ENCODE data around the gene USP36. TPM values are rescaled to one million over a fixed set of nuclear protein-coding genes. Genes with fewer than 3 reads are reported as not detected.

USP36 gene
- total RNA-seq, 2 experiments from 2014 or later: 71.2 to 74.3 TPM

- ChIA-PET CTCF (interaction anchor here (1.4 kb wide), 1 partner anchor 18 kb away, joined by 3 read pairs; no protein-coding TSS in a partner anchor), POLR2A (interaction anchor here (0.6 to 2.1 kb wide), 5 partner anchors 15 to 1772 kb away, joined by 3 to 7 read pairs (median 3); partner anchors contain the start of gene USP36)
- Mint-ChIP-seq H3K36me3 (peaks cover 78% of the 10 kb centered on the region), H3K27ac (peak overlapping the region; percentile 93), H3K9me3 (no peaks in the 10 kb centered on the region), H3K27me3 (no peaks in the 10 kb centered on the region), H3K4me1 (ENCODE audit: low read depth) (peaks cover 63% of the 10 kb centered on the region), H3K4me3 (no peak overlapping the region)
- intact Hi-C loops (cut with micrococcal nuclease): no loop called here
- DNase-seq: no peak
These were observed 20.5 kb downstream of the USP36 start for GRCh38 chr17:78819806-78820792.

GRCh38 chr17:78819402-78819801 is 21.2 kb downstream of the USP36 start:
- Mint-ChIP-seq H3K9me3 (no peaks in the 10 kb centered on the region), H3K27ac (peak overlapping the region; percentile 93), H3K36me3 (peaks cover 74% of the 10 kb centered on the region), H3K4me1 (ENCODE audit: low read depth) (peaks cover 58% of the 10 kb centered on the region), H3K4me3 (peak overlapping the region; percentile 7), H3K27me3 (no peaks in the 10 kb centered on the region)
- ChIA-PET POLR2A (interaction anchor here (1.1 to 2.1 kb wide), 4 partner anchors 14 to 71 kb away, joined by 3 to 7 read pairs (median 4); no protein-coding TSS in a partner anchor), CTCF (no interaction called here)
- intact Hi-C loops (cut with micrococcal nuclease): no loop called here
- no peak for DNase-seq

GRCh38 chr17:78818932-78819331 is 21.7 kb downstream of the USP36 start:
- no peaks in the 10 kb centered on the region for H3K27me3 Mint-ChIP-seq
- H3K9me3 Mint-ChIP-seq: no peaks in the 10 kb centered on the region
- ChIA-PET POLR2A (interaction anchor here (0.9 to 2.1 kb wide), 5 partner anchors 14 to 71 kb away, joined by 3 to 7 read pairs (median 4); no protein-coding TSS in a partner anchor), CTCF (interaction anchor here (0.6 to 0.8 kb wide), 2 partner anchors 16 to 933 kb away, joined by 3 read pairs; no protein-coding TSS in a partner anchor)
- H3K4me3 Mint-ChIP-seq: peak overlapping the region; percentile 7
- H3K36me3 Mint-ChIP-seq: peaks cover 75% of the 10 kb centered on the region
- peaks cover 58% of the 10 kb centered on the region for H3K4me1 Mint-ChIP-seq (ENCODE audit: low read depth)
- DNase-seq: peak; percentile 68
- intact Hi-C loops (cut with micrococcal nuclease): no loop called here
- H3K27ac Mint-ChIP-seq: peak overlapping the region; percentile 93

GRCh38 chr17:78818152-78818846 is 22.3 kb downstream of the USP36 start:
- Mint-ChIP-seq H3K27ac (peak overlapping the region; percentile 93), H3K4me1 (ENCODE audit: low read depth) (peaks cover 60% of the 10 kb centered on the region), H3K4me3 (peak overlapping the region; percentile 2), H3K27me3 (no peaks in the 10 kb centered on the region), H3K36me3 (peaks cover 73% of the 10 kb centered on the region), H3K9me3 (no peaks in the 10 kb centered on the region)
- CTCF ChIA-PET: interaction anchor here (0.6 to 0.8 kb wide), 2 partner anchors 15 to 932 kb away, joined by 3 read pairs; no protein-coding TSS in a partner anchor
- POLR2A ChIA-PET: interaction anchor here (0.9 to 2.1 kb wide), 6 partner anchors 13 to 70 kb away, joined by 3 to 7 read pairs (median 5); no protein-coding TSS in a partner anchor
- no peak for DNase-seq
- intact Hi-C loops (cut with micrococcal nuclease): no loop called here

GRCh38 chr17:78817123-78817522 is 23.5 kb downstream of the USP36 start:
- Mint-ChIP-seq H3K27ac (peak overlapping the region; percentile 92), H3K27me3 (no peaks in the 10 kb centered on the region), H3K4me3 (peak overlapping the region; percentile 2), H3K4me1 (ENCODE audit: low read depth) (peaks cover 61% of the 10 kb centered on the region), H3K36me3 (peaks cover 72% of the 10 kb centered on the region), H3K9me3 (no peaks in the 10 kb centered on the region)
- intact Hi-C loops (cut with micrococcal nuclease): loop anchor here (1.0 to 2.0 kb wide), 5 partner anchors 12 to 108 kb away; no protein-coding TSS in a partner anchor
- POLR2A ChIA-PET: interaction anchor here (1.3 to 1.6 kb wide), 3 partner anchors 13 to 69 kb away, joined by 3 to 6 read pairs (median 6); no protein-coding TSS in a partner anchor
- CTCF ChIA-PET: interaction anchor here (1.0 to 1.6 kb wide), 3 partner anchors 17 to 109 kb away, joined by 3 to 4 read pairs (median 3); no protein-coding TSS in a partner anchor
- DNase-seq: peak; percentile 89

GRCh38 chr17:78815696-78816095 is 24.9 kb downstream of the USP36 start:
- Mint-ChIP-seq H3K4me3 (no peak overlapping the region), H3K27me3 (no peaks in the 10 kb centered on the region), H3K27ac (peak overlapping the region; percentile 58), H3K36me3 (peaks cover 71% of the 10 kb centered on the region), H3K4me1 (ENCODE audit: low read depth) (peaks cover 57% of the 10 kb centered on the region), H3K9me3 (no peaks in the 10 kb centered on the region)
- no peak for DNase-seq
- intact Hi-C loops (cut with micrococcal nuclease): loop anchor here (2.0 kb wide), 1 partner anchor 107 kb away; no protein-coding TSS in a partner anchor
- ChIA-PET CTCF (no interaction called here), POLR2A (no interaction called here)

- intact Hi-C loops (cut with micrococcal nuclease): no loop called here
- DNase-seq: peak; percentile 23
- CTCF ChIA-PET: no interaction called here
- Mint-ChIP-seq H3K4me1 (ENCODE audit: low read depth) (peaks cover 36% of the 10 kb centered on the region), H3K36me3 (peaks cover 66% of the 10 kb centered on the region), H3K9me3 (no peaks in the 10 kb centered on the region), H3K4me3 (no peak overlapping the region), H3K27me3 (no peaks in the 10 kb centered on the region), H3K27ac (peak overlapping the region; percentile 6)
- POLR2A ChIA-PET: no interaction called here
These were observed 27.8 kb downstream of the USP36 start for GRCh38 chr17:78812855-78813254.

GRCh38 chr17:78808163-78808562 is 32.5 kb downstream of the USP36 start:
- H3K36me3 Mint-ChIP-seq: peaks cover 74% of the 10 kb centered on the region
- H3K27ac Mint-ChIP-seq: peak overlapping the region; percentile 66
- DNase-seq: no peak
- H3K27me3 Mint-ChIP-seq: no peaks in the 10 kb centered on the region
- ChIA-PET CTCF (no interaction called here), POLR2A (no interaction called here)
- H3K9me3 Mint-ChIP-seq: no peaks in the 10 kb centered on the region
- no peak overlapping the region for H3K4me3 Mint-ChIP-seq
- intact Hi-C loops (cut with micrococcal nuclease): loop anchor here (5.0 kb wide), 2 partner anchors 34 to 426 kb away; partner anchors contain the start of gene USP36
- H3K4me1 Mint-ChIP-seq (ENCODE audit: low read depth): peaks cover 49% of the 10 kb centered on the region

GRCh38 chr17:78806451-78806850 is 34.2 kb downstream of the USP36 start:
- no peaks in the 10 kb centered on the region for H3K9me3 Mint-ChIP-seq
- H3K27me3 Mint-ChIP-seq: no peaks in the 10 kb centered on the region
- H3K4me1 Mint-ChIP-seq (ENCODE audit: low read depth): peaks cover 51% of the 10 kb centered on the region
- no peak overlapping the region for H3K4me3 Mint-ChIP-seq
- H3K36me3 Mint-ChIP-seq: peaks cover 72% of the 10 kb centered on the region
- ChIA-PET CTCF (no interaction called here), POLR2A (interaction anchor here (0.9 kb wide), 1 partner anchor 25 kb away, joined by 3 read pairs; no protein-coding TSS in a partner anchor)
- peak; percentile 60 for DNase-seq
- intact Hi-C loops (cut with micrococcal nuclease): loop anchor here (5.0 kb wide), 2 partner anchors 36 to 424 kb away; partner anchors contain the start of gene USP36
- H3K27ac Mint-ChIP-seq: peak overlapping the region; percentile 95

- intact Hi-C loops (cut with micrococcal nuclease): loop anchor here (1.0 to 5.0 kb wide), 5 partner anchors 12 to 423 kb away; partner anchors contain the start of gene USP36
- POLR2A ChIA-PET: interaction anchor here (0.8 to 1.8 kb wide), 11 partner anchors 12 to 79 kb away, joined by 3 to 14 read pairs (median 3); no protein-coding TSS in a partner anchor
- peaks cover 54% of the 10 kb centered on the region for H3K4me1 Mint-ChIP-seq (ENCODE audit: low read depth)
- H3K36me3 Mint-ChIP-seq: peaks cover 68% of the 10 kb centered on the region
- CTCF ChIA-PET: interaction anchor here (0.7 to 1.5 kb wide), 6 partner anchors 20 to 167 kb away, joined by 3 to 5 read pairs (median 3); partner anchors contain the start of gene USP36
- H3K4me3 Mint-ChIP-seq: peak overlapping the region; percentile 51
- DNase-seq: peak; percentile 93
- no peaks in the 10 kb centered on the region for H3K27me3 Mint-ChIP-seq
- H3K9me3 Mint-ChIP-seq: no peaks in the 10 kb centered on the region
- peak overlapping the region; percentile 95 for H3K27ac Mint-ChIP-seq
These were observed 35.3 kb downstream of the USP36 start for GRCh38 chr17:78805301-78805700.

- Mint-ChIP-seq H3K4me1 (ENCODE audit: low read depth) (peaks cover 60% of the 10 kb centered on the region), H3K27ac (peak overlapping the region; percentile 95), H3K36me3 (peaks cover 68% of the 10 kb centered on the region), H3K27me3 (no peaks in the 10 kb centered on the region), H3K4me3 (peak overlapping the region; percentile 51), H3K9me3 (no peaks in the 10 kb centered on the region)
- ChIA-PET CTCF (interaction anchor here (0.7 to 1.5 kb wide), 6 partner anchors 19 to 168 kb away, joined by 3 to 5 read pairs (median 3); partner anchors contain the start of gene USP36), POLR2A (interaction anchor here (0.8 to 1.8 kb wide), 10 partner anchors 12 to 79 kb away, joined by 3 to 14 read pairs (median 4); no protein-coding TSS in a partner anchor)
- intact Hi-C loops (cut with micrococcal nuclease): loop anchor here (1.0 to 5.0 kb wide), 5 partner anchors 13 to 422 kb away; partner anchors contain the start of gene USP36
- DNase-seq: peak; percentile 80
These were observed 35.8 kb downstream of the USP36 start for GRCh38 chr17:78804777-78805176.
